ENCODE measurements around the gene PRM1.

PRM1 gene

GRCh38 chr16:11236461-11237254 lies 44.5 kb downstream of the PRM1 start:
- no peak for DNase-seq (ENCODE audit: low spot score)

GRCh38 chr16:11235703-11235991 lies 45.5 kb downstream of the PRM1 start:
- no peak for DNase-seq (ENCODE audit: low spot score)

GRCh38 chr16:11234884-11235702 lies 46.0 kb downstream of the PRM1 start:
- DNase-seq (ENCODE audit: low spot score): no peak

GRCh38 chr16:11233727-11234376 lies 47.3 kb downstream of the PRM1 start:
- DNase-seq (ENCODE audit: low spot score): peak; percentile 82

GRCh38 chr16:11232852-11233726 lies 48.0 kb downstream of the PRM1 start:
- peak; percentile 96 for DNase-seq (ENCODE audit: low spot score)

GRCh38 chr16:11232302-11232851 lies 48.8 kb downstream of the PRM1 start:
- DNase-seq (ENCODE audit: low spot score): no peak

GRCh38 chr16:11231367-11231970 lies 49.7 kb downstream of the PRM1 start:
- DNase-seq (ENCODE audit: low spot score): no peak
